PC-9 (cell line): ENCODE data around the gene RAB3GAP2.

Experiments
- CTCF ChIP-seq: fragments of 200-600 bp; sonication (generic); conservative IDR thresholded peaks from 2 replicates; pipeline ENCODE4 v1.6.1; 2017; ENCODE audit warnings: mixed run types, antibody characterized with exemption, mild to moderate bottlenecking, moderate library complexity
- EZH2 ChIP-seq: fragments of 200-600 bp; sonication (generic); IDR thresholded peaks from 2 replicates; pipeline ENCODE4 v1.8.0; 2017; ENCODE audit warnings: antibody characterized with exemption, low read depth

GRCh38 chr1:220315070-220315839 is 43.0 kb upstream of the RAB3GAP2 start:
- no peak for TF ChIP-seq CTCF
- TF ChIP-seq EZH2 = no peak
